MCF 10A (cell line): ENCODE results near the gene HS1BP3. TPM values are rescaled to one million over a fixed set of nuclear protein-coding genes. Genes with fewer than 3 reads are reported as not detected.

Experiments used
- BruUV-seq: library from RNA; stranded (reverse); fragments of 400-500 nt; replicated peaks from 2 replicates; lab custom pipeline; 2021; lab: Mats Ljungman, UMichigan
- CTCF ChIA-PET: fragments of 300-600 bp; sonication (Branson Sonifier 250); formaldehyde crosslinking; extraction: SDS; loops from one replicate; lab custom pipeline; 2021; ENCODE audit warnings: antibody characterized with exemption, inconsistent platforms; lab: Yijun Ruan, JAX
- POLR2A ChIA-PET: fragments of 300-600, 350-650 bp; sonication (Branson Sonifier 250); formaldehyde crosslinking; extraction: SDS; loops from one replicate; lab custom pipeline; 2020; ENCODE audit warnings: antibody characterized with exemption, inconsistent platforms; lab: Yijun Ruan, JAX
- DNase-seq: peaks from one replicate; pipeline ENCODE4 v3.0.0-alpha.2; 2018; ENCODE audit not compliant: unreplicated experiment
- H3K27ac Mint-ChIP-seq: one replicate; pipeline ENCODE4 v1.8.0; 2022; ENCODE audit warnings: mild to moderate bottlenecking, low read depth, mixed read lengths; ENCODE audit not compliant: unreplicated experiment
- H3K27me3 Mint-ChIP-seq: one replicate; pipeline ENCODE4 v1.8.0; 2022; ENCODE audit warnings: mixed read lengths; ENCODE audit not compliant: insufficient read depth, unreplicated experiment
- H3K36me3 Mint-ChIP-seq: one replicate; pipeline ENCODE4 v1.8.0; 2022; ENCODE audit warnings: mild to moderate bottlenecking, moderate library complexity, mixed read lengths; ENCODE audit not compliant: insufficient read depth, unreplicated experiment
- H3K4me1 Mint-ChIP-seq: one replicate; pipeline ENCODE4 v1.8.0; 2022; ENCODE audit warnings: mixed read lengths; ENCODE audit not compliant: insufficient read depth, unreplicated experiment
- H3K4me3 Mint-ChIP-seq: one replicate; pipeline ENCODE4 v1.8.0; 2022; ENCODE audit warnings: mild to moderate bottlenecking, moderate library complexity, mixed read lengths; ENCODE audit not compliant: unreplicated experiment
- H3K9me3 Mint-ChIP-seq: one replicate; pipeline ENCODE4 v1.8.0; 2022; ENCODE audit warnings: mixed read lengths; ENCODE audit not compliant: unreplicated experiment
- CTCF ChIP-seq: fragments of 200-600 bp; IDR thresholded peaks from one replicate; pipeline ENCODE4 v1.8.0; 2022; ENCODE audit warnings: antibody characterized with exemption, mild to moderate bottlenecking; ENCODE audit not compliant: unreplicated experiment
- intact Hi-C: fragments of 100-400 bp; cut with micrococcal nuclease; formaldehyde crosslinking; loops from 2 replicates; pipeline ENCODE4 v1.14.1; 2022
- total RNA-seq: library from RNA; stranded (reverse); gene quantifications from 2 replicates; pipeline ENCODE4 v1.2.3, GENCODE V29; 2022

Gene HS1BP3
- total RNA-seq, 1 experiment from 2014 or later = 10.0 TPM

DNA sequence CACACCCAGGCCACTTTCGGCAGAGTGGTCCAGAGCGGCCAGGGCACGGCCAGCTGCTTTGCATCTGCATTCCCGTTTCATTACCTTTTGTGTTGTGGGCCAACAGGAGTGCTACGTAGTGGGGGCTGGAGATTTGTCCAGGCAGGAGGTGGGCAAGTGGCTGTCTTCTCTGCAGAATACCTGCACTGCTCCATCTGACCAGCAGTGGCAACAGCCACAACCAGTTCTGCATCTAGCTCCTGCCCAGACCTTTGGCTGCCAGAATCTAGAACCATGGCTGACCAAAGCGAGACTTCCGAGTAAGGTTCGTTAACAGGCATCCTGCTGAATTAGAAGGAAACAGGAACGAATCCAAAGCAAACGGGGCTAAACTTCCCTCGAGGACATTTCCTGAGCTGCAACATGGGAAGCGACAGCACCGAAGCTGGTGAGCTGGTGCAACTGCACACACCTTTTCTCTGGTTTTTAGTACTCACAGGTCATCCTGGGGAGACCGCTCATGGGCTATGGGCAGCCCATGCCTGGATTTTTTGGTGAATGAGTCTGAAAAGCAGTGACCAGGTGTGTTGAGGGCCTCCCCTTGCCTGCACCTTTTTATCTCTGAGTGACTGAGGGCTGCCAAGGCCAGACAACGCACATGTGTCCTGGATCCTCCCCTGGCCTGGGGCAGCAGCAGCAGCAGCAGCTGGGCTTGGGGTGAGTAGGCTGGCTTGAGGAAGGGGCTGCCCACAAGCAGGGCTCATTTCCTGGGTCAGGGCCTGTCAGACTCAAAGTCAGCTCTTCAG, 26.6 kb upstream of the HS1BP3 start:
- no TSS peak for BruUV-seq
- CTCF ChIA-PET = interaction anchor here (0.6 to 10.6 kb wide), 11 partner anchors 9 to 1101 kb away, joined by 3 to 127 read pairs (median 4); partner anchors contain the start of gene RHOB
- no peak overlapping the region for H3K27ac Mint-ChIP-seq
- H3K27me3 Mint-ChIP-seq = no peaks in the 10 kb centered on the region
- H3K9me3 Mint-ChIP-seq = no peaks in the 10 kb centered on the region
- peaks cover 6% of the 10 kb centered on the region for H3K4me1 Mint-ChIP-seq
- no peak overlapping the region for H3K4me3 Mint-ChIP-seq
- POLR2A ChIA-PET = interaction anchor here (0.6 kb wide), 1 partner anchor 91 kb away, joined by 3 read pairs; no protein-coding TSS in a partner anchor
- no peak for TF ChIP-seq CTCF
- intact Hi-C loops = loop anchor here (5.0 kb wide), 1 partner anchor 285 kb away; no protein-coding TSS in a partner anchor
- no peak for DNase-seq
- peaks cover 13% of the 10 kb centered on the region for H3K36me3 Mint-ChIP-seq

DNA sequence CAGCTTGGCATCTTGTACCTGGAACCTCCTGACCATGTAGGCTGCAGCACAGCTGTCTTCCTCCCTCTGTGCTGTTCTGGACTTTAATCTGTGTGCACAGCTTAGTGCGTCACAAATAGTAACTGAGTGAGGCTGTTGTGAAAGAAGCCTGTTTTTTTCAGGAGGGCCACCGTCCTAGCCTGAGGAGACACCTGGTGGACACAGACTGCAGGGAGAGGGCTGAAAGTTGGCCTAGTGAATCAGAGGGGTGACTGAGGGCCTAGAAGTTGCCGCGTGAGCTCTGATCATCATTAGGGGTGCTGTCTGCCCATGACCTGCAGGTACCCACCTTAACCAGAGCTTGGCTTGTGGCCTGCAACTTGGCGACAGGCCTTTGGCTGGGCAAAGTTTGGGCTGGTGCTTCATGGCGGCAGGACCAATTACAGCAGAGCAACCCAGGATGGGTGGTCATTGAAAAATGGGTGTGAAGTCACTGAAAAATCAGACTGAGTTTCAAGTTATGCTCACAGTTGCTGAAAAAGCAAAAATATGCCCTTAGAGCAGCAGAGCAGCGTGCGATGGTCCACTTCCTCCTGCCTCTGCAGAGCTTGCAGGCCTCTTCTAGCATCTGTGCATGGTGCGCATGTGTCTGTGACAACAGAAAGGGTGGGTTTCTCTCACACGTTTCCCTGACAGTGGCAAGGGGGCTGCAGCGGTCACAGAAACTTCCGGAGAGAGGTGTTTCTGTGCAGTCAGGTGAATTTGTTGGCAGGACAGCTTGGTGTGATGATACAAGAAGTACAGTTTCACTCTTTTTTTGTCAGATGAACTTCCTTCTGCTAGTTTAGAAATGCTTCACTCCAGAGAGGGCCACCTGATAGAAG, 25.7 kb upstream of the HS1BP3 start:
- no peak for TF ChIP-seq CTCF
- Mint-ChIP-seq H3K27ac (no peak overlapping the region), H3K9me3 (no peaks in the 10 kb centered on the region), H3K36me3 (peaks cover 14% of the 10 kb centered on the region), H3K27me3 (no peaks in the 10 kb centered on the region), H3K4me1 (peaks cover 6% of the 10 kb centered on the region), H3K4me3 (no peak overlapping the region)
- no TSS peak for BruUV-seq
- no peak for DNase-seq
- intact Hi-C loops = loop anchor here (5.0 kb wide), 1 partner anchor 286 kb away; no protein-coding TSS in a partner anchor
- CTCF ChIA-PET = interaction anchor here (0.6 to 10.6 kb wide), 14 partner anchors 9 to 1961 kb away, joined by 3 to 127 read pairs (median 3); partner anchors contain the start of gene RHOB
- POLR2A ChIA-PET = no interaction called here

DNA sequence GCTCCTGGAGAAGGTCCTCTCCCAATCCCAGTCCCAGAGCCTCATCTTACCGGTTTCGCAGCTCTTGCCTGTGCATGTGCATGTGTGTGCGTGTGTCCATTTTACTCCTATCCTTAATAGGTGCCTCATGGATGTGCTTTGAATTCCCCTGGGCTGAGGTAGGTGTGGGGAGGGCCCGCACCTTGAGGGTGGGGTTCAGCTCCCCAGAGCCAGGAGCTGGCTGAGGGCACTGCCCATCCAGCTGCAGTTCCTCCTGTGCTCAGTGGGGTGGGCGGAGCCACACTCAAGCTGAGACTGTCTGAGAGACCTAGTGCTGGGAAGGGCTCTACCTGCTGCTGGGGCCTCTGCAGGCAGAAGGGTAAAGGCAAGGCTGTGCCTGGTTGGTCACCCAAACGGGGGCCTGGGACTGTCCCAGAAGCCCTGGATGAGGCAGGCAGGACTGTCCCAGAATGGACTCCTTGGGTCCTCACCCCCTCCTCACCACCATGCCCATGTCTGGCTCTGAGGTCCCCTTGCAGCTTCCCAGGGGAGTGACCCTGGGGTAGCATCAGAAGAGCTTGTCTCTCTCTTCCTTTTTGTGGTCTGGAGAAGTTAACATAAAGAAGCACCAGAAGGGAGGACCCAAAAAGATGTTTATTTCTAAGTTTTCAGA, 24.9 kb upstream of the HS1BP3 start:
- peak; percentile 24 for DNase-seq
- Mint-ChIP-seq H3K9me3 (no peaks in the 10 kb centered on the region), H3K4me3 (no peak overlapping the region), H3K4me1 (peaks cover 6% of the 10 kb centered on the region), H3K27ac (no peak overlapping the region), H3K36me3 (peaks cover 14% of the 10 kb centered on the region), H3K27me3 (no peaks in the 10 kb centered on the region)
- ChIA-PET POLR2A (no interaction called here), CTCF (interaction anchor here (0.7 to 10.6 kb wide), 10 partner anchors 10 to 287 kb away, joined by 3 to 127 read pairs (median 3); no protein-coding TSS in a partner anchor)
- BruUV-seq = no TSS peak
- intact Hi-C loops = loop anchor here (5.0 kb wide), 1 partner anchor 286 kb away; no protein-coding TSS in a partner anchor
- TF ChIP-seq CTCF = no peak
